HepG2 (cell line): ENCODE data around the gene FUT6. TPM values are rescaled to one million over a fixed set of nuclear protein-coding genes. Genes with fewer than 3 reads are reported as not detected.

Source experiments
- BORCS8-MEF2B ChIP-seq: sonication (generic); formaldehyde crosslinking; IDR thresholded peaks from 2 replicates; pipeline ENCODE4 v1.8.0; 2022; ENCODE audit warnings: mild to moderate bottlenecking, missing genetic modification reagents
- ELF3 ChIP-seq: IDR thresholded peaks from 2 replicates; pipeline ENCODE4 v1.6.1; 2016; ENCODE audit warnings: missing genetic modification reagents, missing compliant biosample characterization
- HNRNPUL1 ChIP-seq: fragments of 200-400 bp; formaldehyde crosslinking; IDR thresholded peaks from 2 replicates; pipeline ENCODE4 v1.6.1; 2017; ENCODE audit warnings: low read depth, mild to moderate bottlenecking, low read length, moderate library complexity
- JUND ChIP-seq: sonication (generic); formaldehyde crosslinking; IDR thresholded peaks from 2 replicates; pipeline ENCODE4 v1.8.0; 2022; ENCODE audit warnings: mild to moderate bottlenecking, missing genetic modification reagents
- MBNL3 ChIP-seq: fragments of 250-450 bp; sonication (Bioruptor Pico); conservative IDR thresholded peaks from 2 replicates; pipeline ENCODE4 v1.8.0; 2022; ENCODE audit warnings: mild to moderate bottlenecking, inconsistent platforms
- MYC ChIP-seq: sonication (generic); formaldehyde crosslinking; IDR thresholded peaks from 2 replicates; pipeline ENCODE4 v1.9.0; 2021; ENCODE audit warnings: missing genetic modification reagents, borderline replicate concordance
- NFE2 ChIP-seq: sonication (generic); formaldehyde crosslinking; IDR thresholded peaks from 2 replicates; pipeline ENCODE4 v1.4.0; 2020; ENCODE audit warnings: missing genetic modification reagents
- RXRB ChIP-seq: IDR thresholded peaks from 2 replicates; pipeline ENCODE4 v1.6.1; 2016; ENCODE audit warnings: borderline replicate concordance, missing genetic modification reagents, missing compliant biosample characterization
- SAP130 ChIP-seq: IDR thresholded peaks from 2 replicates; pipeline ENCODE4 v1.6.1; 2016; ENCODE audit warnings: low read depth
- SRSF4 ChIP-seq: fragments of 200-400 bp; formaldehyde crosslinking; IDR thresholded peaks from one replicate; pipeline ENCODE4 v1.6.1; 2018; ENCODE audit warnings: mild to moderate bottlenecking, low read depth, low read length, moderate library complexity; ENCODE audit not compliant: poor library complexity, severe bottlenecking
- SYNCRIP ChIP-seq: fragments of 200-400 bp; formaldehyde crosslinking; IDR thresholded peaks from 2 replicates; pipeline ENCODE4 v1.6.1; 2018; ENCODE audit warnings: mild to moderate bottlenecking, low read depth, low read length; ENCODE audit not compliant: insufficient read depth
- TAF15 ChIP-seq: fragments of 200-400 bp; formaldehyde crosslinking; IDR thresholded peaks from one replicate; pipeline ENCODE4 v1.6.1; 2018; ENCODE audit warnings: mild to moderate bottlenecking, low read depth, low read length; ENCODE audit not compliant: poor library complexity, severe bottlenecking
- TEAD3 ChIP-seq: optimal IDR thresholded peaks from 2 replicates; pipeline ENCODE3; 2016; ENCODE audit warnings: borderline replicate concordance
- THAP11 ChIP-seq: IDR thresholded peaks from 2 replicates; pipeline ENCODE4 v1.6.1; 2016; ENCODE audit warnings: missing biosample characterization, missing genetic modification reagents
- ZC3H13 ChIP-seq: sonication (generic); formaldehyde crosslinking; IDR thresholded peaks from 2 replicates; pipeline ENCODE4 v1.8.1; 2023; ENCODE audit warnings: mild to moderate bottlenecking, missing genetic modification reagents, moderate library complexity
- ZFP36 ChIP-seq: fragments of 150-350 bp; IDR thresholded peaks from 2 replicates; pipeline ENCODE4 v1.6.1; 2018; ENCODE audit warnings: borderline replicate concordance, low read length, low read depth; ENCODE audit not compliant: partially characterized antibody
- ZNF12 ChIP-seq: sonication (generic); formaldehyde crosslinking; IDR thresholded peaks from 2 replicates; pipeline ENCODE4 v1.5.0; 2020; ENCODE audit warnings: missing genetic modification reagents
- ZNF468 ChIP-seq: sonication (generic); formaldehyde crosslinking; IDR thresholded peaks from 2 replicates; pipeline ENCODE4 v1.8.0; 2022; ENCODE audit warnings: mild to moderate bottlenecking, moderate library complexity, missing genetic modification reagents
- ZNF550 ChIP-seq: sonication (generic); formaldehyde crosslinking; IDR thresholded peaks from 2 replicates; pipeline ENCODE4 v1.4.0; 2020; ENCODE audit warnings: mild to moderate bottlenecking, missing genetic modification reagents, borderline replicate concordance
- ZNF615 ChIP-seq: sonication (generic); formaldehyde crosslinking; IDR thresholded peaks from 2 replicates; pipeline ENCODE4 v1.5.0; 2020; ENCODE audit warnings: mild to moderate bottlenecking, missing genetic modification reagents, borderline replicate concordance
- ZNF772 ChIP-seq: sonication (generic); formaldehyde crosslinking; IDR thresholded peaks from 2 replicates; pipeline ENCODE4 v1.5.0; 2020; ENCODE audit warnings: mild to moderate bottlenecking, missing genetic modification reagents
- polyA plus RNA-seq, 8 experiments: library from polyadenylated mRNA; depleted of rRNA in 3 of 8; stranded (reverse) in 7 of 8; unstranded in 1 of 8; fragments of >200 nt; fragmentation: Illumina TruSeq in 4 of 8; extraction: Trizol in 4 of 8; gene quantifications; 2 replicates each; pipeline versions ENCODE4 v1.2.1 to v1.2.3, GENCODE V29; 2011 to 2016; ENCODE audit warnings: low read depth in 4 of 8, missing spikeins in 1 of 8, mixed read lengths in 1 of 8; ENCODE audit not compliant: insufficient read depth in 1 of 8
- total RNA-seq, 5 experiments: library from RNA; depleted of rRNA; stranded (reverse); fragments of >200 nt; fragmentation: Illumina TruSeq; extraction: Trizol; gene quantifications; 2 replicates each; pipeline ENCODE4 v1.2.3, GENCODE V29; 2016; ENCODE audit warnings: low read depth in 1 of 5
- TF ChIP-seq, protein P1 (sequence below): sonication (generic); formaldehyde crosslinking; IDR thresholded peaks from 2 replicates; pipeline ENCODE4 v1.8.0; 2022; ENCODE audit warnings: mild to moderate bottlenecking, missing genetic modification reagents, moderate library complexity
- TF ChIP-seq, protein P2 (sequence below): sonication (generic); formaldehyde crosslinking; IDR thresholded peaks from 2 replicates; pipeline ENCODE4 v1.4.0; 2020; ENCODE audit warnings: missing genetic modification reagents, borderline replicate concordance
- TF ChIP-seq, protein P3 (sequence below): sonication (generic); formaldehyde crosslinking; IDR thresholded peaks from 2 replicates; pipeline ENCODE4 v1.4.0; 2020; ENCODE audit warnings: missing genetic modification reagents, borderline replicate concordance

Gene FUT6
- total and polyA plus RNA-seq, 2 of the 13 experiments (the other 11 are each of a cell fraction or from before 2014, with no cell fraction given): 8.2 to 27.7 TPM

DNA sequence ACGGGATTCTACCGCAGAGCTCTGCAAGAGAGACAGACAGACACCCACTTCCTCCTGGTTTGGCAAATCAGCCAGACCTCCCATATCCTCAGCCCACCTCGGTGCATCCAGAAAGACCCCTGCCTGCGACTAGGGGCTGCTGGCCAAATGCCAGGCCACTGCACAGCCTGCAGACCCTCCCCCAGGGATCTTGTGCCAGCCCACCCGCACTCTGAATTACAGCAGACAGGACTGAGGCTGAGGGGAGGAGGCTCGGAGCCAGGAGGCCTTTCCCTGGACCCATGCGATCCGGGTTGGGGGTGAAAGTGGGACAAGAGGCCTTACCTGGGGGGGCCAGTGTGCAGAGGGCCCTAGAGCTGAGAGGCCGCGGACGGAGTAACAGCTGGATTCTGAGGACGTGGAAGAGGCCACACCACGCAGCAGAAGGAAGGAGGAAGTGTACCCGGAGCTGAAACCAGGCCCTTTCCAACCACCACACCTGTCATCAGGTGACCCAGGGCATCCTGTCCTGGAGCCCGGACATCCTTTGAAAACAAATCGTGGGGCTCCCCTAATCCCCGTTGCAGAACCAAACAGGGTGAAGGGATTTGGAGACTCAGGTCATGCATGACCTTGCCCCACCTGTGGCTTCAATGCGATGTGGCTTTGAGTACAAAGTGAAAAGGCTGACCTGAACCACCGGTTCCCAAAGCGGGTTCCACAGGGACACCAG lies 993 bp downstream of the FUT6 start (continued):
- TF ChIP-seq ZC3H13 (CRISPR knock-in tag): no peak; the same call in 1 of the 2 replicates
- TF ChIP-seq ZNF550 (CRISPR knock-in tag): 0 out of 2 replicates have a peak, but pooled peaks have one; percentile 36
- TF ChIP-seq RXRB (CRISPR knock-in tag): no peak
- TF ChIP-seq SRSF4: no peak
- no peak for TF ChIP-seq ZNF615 (CRISPR knock-in tag)
- no peak for TF ChIP-seq TAF15
- peak; percentile 36; the same call in 1 of the 2 replicates for TF ChIP-seq BORCS8-MEF2B (CRISPR knock-in tag)
- no peak for TF ChIP-seq THAP11 (CRISPR knock-in tag)
- TF ChIP-seq ZNF772 (CRISPR knock-in tag): 0 out of 2 replicates have a peak, but pooled peaks have one; percentile 4
- no peak for TF ChIP-seq TEAD3 (CRISPR knock-in tag)
- TF ChIP-seq, protein P1, sequence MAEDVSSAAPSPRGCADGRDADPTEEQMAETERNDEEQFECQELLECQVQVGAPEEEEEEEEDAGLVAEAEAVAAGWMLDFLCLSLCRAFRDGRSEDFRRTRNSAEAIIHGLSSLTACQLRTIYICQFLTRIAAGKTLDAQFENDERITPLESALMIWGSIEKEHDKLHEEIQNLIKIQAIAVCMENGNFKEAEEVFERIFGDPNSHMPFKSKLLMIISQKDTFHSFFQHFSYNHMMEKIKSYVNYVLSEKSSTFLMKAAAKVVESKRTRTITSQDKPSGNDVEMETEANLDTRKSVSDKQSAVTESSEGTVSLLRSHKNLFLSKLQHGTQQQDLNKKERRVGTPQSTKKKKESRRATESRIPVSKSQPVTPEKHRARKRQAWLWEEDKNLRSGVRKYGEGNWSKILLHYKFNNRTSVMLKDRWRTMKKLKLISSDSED (CRISPR knock-in tag): no peak
- TF ChIP-seq MBNL3 (CRISPR knock-in tag): no peak
- TF ChIP-seq ELF3 (CRISPR knock-in tag): no peak; the same call in 1 of the 2 replicates
- TF ChIP-seq ZNF468 (CRISPR knock-in tag): no peak
- no peak for TF ChIP-seq MYC (CRISPR knock-in tag)
- TF ChIP-seq, protein P2, sequence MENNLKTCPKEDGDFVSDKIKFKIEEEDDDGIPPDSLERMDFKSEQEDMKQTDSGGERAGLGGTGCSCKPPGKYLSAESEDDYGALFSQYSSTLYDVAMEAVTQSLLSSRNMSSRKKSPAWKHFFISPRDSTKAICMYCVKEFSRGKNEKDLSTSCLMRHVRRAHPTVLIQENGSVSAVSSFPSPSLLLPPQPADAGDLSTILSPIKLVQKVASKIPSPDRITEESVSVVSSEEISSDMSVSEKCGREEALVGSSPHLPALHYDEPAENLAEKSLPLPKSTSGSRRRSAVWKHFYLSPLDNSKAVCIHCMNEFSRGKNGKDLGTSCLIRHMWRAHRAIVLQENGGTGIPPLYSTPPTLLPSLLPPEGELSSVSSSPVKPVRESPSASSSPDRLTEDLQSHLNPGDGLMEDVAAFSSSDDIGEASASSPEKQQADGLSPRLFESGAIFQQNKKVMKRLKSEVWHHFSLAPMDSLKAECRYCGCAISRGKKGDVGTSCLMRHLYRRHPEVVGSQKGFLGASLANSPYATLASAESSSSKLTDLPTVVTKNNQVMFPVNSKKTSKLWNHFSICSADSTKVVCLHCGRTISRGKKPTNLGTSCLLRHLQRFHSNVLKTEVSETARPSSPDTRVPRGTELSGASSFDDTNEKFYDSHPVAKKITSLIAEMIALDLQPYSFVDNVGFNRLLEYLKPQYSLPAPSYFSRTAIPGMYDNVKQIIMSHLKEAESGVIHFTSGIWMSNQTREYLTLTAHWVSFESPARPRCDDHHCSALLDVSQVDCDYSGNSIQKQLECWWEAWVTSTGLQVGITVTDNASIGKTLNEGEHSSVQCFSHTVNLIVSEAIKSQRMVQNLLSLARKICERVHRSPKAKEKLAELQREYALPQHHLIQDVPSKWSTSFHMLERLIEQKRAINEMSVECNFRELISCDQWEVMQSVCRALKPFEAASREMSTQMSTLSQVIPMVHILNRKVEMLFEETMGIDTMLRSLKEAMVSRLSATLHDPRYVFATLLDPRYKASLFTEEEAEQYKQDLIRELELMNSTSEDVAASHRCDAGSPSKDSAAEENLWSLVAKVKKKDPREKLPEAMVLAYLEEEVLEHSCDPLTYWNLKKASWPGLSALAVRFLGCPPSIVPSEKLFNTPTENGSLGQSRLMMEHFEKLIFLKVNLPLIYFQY (CRISPR knock-in tag): no peak
- TF ChIP-seq ZFP36: no peak
- TF ChIP-seq SYNCRIP: no peak
- peak; percentile 42; the same call in 1 of the 2 replicates for TF ChIP-seq SAP130
- TF ChIP-seq ZNF12: no peak
- no peak for TF ChIP-seq NFE2 (CRISPR knock-in tag)
- TF ChIP-seq HNRNPUL1: no peak
- TF ChIP-seq, protein P3, sequence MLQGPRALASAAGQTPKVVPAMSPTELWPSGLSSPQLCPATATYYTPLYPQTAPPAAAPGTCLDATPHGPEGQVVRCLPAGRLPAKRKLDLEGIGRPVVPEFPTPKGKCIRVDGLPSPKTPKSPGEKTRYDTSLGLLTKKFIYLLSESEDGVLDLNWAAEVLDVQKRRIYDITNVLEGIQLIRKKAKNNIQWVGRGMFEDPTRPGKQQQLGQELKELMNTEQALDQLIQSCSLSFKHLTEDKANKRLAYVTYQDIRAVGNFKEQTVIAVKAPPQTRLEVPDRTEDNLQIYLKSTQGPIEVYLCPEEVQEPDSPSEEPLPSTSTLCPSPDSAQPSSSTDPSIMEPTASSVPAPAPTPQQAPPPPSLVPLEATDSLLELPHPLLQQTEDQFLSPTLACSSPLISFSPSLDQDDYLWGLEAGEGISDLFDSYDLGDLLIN: no peak
- TF ChIP-seq JUND (CRISPR knock-in tag): no peak
